ENCODE results near the gene RMC1.

GRCh38 chr18:23515911-23516546 lies 12.7 kb downstream of the RMC1 start:
- TF ChIP-seq REST (IDR thresholded peaks at IDR 0.05; ENCODE audit: insufficient read depth in 1 of 2, low read depth in 2 of 2, low read length in 2 of 2) (no peak), POLR2AphosphoS5 (IDR thresholded peaks at IDR 0.05; ENCODE audit: low read depth, low read length) (no peak), SIN3A (IDR thresholded peaks at IDR 0.05; ENCODE audit: borderline replicate concordance, insufficient read depth, low read length) (no peak), TAF1 (IDR thresholded peaks at IDR 0.05; ENCODE audit: borderline replicate concordance, insufficient read depth, low read length) (no peak), FOXP2 (optimal IDR thresholded peaks at IDR 0.05; ENCODE audit: borderline replicate concordance, extremely low read depth, extremely low read length, insufficient read depth) (no peak)
